NCI-H748 (cell line): ENCODE results near the gene GPC1.
A peak's percentile ranks its signal among the peaks of the same experiment; 100 is the strongest.

Experiments
- DNase-seq: peaks from one replicate; lab custom pipeline; 2025; ENCODE audit not compliant: unreplicated experiment; lab: John Stamatoyannopoulos, UW

GPC1 gene

GRCh38 chr2:240411261-240412160 is 24.0 kb upstream of the GPC1 start:
- DNase-seq = no peak

DNA sequence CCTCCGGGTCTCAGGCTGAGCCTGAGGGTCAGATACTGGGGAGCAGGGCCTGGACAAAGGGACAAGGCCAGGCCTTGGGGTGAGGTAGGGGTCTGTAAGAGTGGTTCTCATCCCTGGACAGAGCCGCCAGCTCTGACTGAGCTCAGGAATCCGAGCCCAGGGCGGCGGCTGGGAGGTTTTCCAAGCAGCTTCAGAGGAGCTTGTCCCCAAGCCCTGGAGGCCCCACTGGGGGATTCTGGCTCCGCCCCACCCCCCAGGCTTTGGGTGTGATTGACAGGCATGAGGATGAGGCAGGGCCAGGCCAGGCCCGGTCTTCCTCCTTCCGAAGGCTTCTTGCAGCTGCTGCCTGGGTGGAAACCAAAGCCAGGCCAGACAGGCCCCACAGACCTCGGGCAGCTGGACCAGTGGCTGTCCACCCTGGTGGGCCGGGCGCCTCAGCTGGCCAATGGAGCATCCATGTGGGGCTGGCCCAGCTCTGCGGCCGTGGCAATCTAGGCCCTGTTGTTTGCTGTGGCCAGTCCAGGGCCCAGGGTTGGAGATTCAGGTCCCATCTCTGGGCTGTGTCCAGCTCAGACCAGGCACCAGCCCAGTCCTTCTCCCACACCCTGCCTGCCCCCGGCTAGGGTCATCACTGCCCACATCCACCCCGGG is 23.1 kb upstream of the GPC1 start:
- no peak for DNase-seq

GRCh38 chr2:240412975-240413812 is 22.3 kb upstream of the GPC1 start:
- DNase-seq = no peak

DNA sequence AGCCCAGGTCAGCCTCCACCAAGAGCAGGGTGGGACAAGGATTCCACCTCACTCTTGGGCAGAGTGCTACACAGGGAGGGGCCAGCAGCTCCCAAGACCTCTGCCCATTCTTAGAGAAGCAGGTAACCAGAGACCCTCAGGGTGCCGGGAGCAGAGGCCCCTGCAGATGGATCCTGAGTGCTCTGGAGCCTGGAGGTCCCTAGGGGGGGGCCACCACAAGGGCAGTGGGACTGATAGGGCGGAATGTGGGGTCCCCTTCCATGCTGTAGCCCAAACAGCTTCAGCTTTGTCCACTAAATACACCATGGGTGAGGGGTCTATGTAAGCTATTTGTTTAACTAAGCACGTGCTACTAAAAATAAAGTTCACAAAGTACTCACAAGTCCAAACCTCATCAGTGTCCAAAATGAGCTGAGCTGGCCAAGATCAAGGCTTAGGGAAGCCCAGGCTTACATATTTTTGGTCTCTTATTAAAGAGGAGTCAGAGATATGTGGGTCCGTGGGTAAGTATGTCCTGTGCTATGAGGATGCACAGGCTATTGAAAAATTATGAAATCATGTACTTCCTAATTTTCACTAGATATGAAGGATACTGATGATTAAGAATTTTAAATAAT is 21.5 kb upstream of the GPC1 start:
- DNase-seq = no peak

DNA sequence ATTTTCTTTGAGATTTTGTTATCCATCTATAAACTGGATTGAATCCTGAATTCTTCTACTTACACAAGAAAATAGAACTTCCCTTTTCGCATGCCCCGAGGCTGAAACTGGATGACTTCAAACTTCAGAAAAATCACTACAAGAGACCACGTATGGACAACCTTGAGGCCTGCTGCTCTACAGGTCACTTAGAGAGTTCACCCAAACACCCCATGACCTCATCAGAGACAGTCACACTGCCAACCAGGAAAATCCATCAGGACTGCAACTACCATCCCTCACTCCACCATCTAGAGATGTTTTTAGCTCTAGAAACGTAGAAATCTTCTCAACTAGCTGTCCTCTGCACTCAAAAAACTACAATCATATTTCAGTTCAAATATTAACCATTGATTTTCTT is 18.6 kb upstream of the GPC1 start:
- no peak for DNase-seq

GRCh38 chr2:240418311-240418710 is 17.2 kb upstream of the GPC1 start:
- no peak for DNase-seq

DNA sequence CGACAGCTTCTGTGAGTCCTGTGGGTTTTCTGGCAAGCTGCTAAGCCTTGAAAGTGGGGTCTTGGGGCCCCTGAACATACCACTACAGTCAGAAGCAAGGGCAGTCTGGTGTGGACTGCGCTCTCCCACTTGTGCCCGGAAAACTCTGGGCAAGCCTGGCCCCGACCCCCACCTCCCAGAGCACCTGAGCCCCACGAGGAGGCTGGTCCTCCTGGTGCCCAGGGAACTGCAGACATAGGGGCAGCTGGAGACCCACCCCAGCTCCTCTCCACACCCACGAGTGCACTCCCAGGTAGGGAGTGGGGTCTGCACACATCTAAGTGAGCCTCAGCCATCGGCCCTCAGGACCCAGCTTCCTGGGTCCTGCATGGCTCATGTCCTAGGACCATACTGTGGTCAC is 16.2 kb upstream of the GPC1 start:
- no peak for DNase-seq

DNA sequence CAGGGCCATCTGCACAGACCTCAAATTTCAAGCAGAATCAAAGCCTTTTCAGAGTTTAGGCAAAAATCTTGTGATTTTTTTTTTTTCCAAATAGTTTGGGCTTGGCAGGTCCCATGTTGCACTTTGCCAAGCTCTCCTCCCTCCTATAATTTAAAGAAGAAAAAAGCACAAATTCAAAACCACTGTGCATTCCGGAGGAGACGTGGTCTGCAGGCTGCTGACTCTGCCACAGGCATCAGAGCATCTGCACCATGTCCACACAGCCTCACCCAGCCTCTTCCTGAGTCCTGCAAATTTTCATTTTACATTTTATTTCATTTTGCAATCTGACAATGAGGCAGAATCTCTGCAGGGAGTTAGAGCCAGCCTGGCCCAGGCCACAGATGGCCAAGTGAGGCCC is 15.7 kb upstream of the GPC1 start:
- no peak for DNase-seq

- DNase-seq = no peak
Observed at GRCh38 chr2:240420206-240421104, 15.0 kb upstream of the GPC1 start.

DNA sequence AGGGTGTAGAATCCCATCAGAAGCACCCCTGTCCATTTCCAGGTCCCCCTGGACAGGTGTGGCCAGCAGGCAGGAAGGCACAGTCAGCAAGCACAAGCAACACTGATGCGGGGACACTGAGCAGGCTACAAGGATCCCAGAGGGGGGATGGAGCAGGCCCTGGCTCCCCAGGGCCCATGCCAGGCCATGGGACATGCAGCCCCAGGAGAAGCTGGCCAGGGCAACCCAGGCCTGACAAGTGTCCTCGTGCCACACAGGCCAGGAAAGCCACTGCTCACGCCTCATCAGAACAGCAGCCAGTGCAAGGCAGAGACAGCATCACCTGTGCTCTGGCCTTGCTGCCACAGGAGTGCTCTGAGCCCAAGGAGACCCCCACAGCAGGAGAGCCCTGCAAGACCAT is 14.1 kb upstream of the GPC1 start:
- DNase-seq = no peak

GRCh38 chr2:240422658-240423329 is 12.7 kb upstream of the GPC1 start:
- no peak for DNase-seq

DNA sequence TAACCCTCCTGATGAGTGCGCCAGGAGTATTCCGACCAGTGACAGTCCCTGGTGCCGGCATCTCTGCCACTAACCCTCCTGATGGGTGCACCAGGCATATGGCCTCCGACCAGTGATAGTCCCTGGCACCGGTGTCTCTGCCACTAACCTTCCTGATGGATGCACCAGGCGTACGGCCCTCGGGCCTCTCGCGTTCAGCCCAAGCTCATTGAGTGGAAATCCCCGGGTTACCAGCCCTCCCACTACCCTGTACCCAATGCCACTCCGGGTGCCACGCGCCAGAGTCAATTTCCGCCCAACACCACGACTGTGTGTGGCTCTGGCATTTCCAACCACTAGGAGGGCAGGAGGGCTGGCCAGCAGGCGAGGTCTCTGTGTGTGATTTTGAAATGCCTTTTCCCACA is 11.7 kb upstream of the GPC1 start:
- no peak for DNase-seq

DNA sequence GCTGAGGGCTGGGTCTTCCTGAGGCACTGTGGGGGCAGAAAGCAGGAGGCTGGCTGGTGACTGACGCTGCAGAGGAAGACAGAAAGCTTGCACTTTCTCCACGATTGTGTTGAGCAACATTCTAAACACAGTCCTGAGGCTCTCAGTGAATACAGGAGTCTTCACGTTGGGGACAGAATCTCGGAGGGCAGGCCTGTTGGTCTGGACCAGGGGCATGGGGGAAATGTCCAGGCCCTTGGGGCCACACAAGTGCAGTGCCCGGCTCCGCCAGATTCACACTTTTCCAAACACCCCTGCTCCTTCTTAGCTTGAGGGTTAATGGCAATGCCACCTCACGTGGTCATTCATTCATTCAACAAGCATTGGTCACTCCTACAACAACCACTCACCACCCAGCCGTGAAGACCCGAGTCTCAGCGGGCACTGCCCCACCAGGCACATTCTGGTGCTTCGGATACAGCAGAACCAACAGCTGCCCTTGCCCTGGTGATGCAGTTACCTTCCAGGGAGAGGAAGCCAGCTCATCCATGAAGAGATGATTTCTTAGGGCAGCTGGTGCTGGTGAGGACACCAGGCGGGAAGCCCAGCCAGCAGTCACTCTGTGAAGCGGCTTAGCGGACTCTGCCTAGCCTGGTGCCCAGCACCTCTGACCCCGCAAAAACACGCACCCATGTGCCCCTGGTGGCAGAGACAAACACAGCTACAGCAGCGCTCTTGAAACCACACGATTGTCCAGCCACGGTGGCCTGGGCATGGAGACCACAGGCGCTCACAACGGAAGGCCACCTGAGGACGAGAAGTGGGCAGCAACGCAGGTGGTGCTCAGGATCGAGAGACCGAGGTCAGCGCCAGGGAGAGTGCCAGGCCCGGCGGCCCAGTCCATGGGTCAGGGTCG is 10.9 kb upstream of the GPC1 start:
- no peak for DNase-seq

- DNase-seq = no peak
Observed at GRCh38 chr2:240425236-240425615, 10.2 kb upstream of the GPC1 start.

DNA sequence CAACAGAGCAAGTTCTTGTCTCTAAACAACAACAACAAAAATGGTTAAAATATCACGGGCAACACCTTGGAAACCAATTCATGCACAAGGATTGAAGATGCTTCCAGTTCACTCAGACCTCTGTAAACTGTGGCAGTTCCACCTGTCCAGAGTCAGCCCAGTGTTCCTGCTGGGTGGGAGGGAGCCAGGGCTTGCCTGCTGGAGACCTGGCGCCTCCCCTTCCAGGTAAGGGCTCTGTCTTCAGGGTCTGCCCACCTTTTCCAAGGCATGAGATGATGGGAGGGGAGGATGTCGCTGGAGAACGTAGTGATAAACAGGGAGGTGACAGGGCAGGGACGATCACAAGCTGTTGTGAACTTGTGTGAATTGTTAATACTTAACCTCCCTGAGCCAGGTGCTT is 9.8 kb upstream of the GPC1 start:
- no peak for DNase-seq

DNA sequence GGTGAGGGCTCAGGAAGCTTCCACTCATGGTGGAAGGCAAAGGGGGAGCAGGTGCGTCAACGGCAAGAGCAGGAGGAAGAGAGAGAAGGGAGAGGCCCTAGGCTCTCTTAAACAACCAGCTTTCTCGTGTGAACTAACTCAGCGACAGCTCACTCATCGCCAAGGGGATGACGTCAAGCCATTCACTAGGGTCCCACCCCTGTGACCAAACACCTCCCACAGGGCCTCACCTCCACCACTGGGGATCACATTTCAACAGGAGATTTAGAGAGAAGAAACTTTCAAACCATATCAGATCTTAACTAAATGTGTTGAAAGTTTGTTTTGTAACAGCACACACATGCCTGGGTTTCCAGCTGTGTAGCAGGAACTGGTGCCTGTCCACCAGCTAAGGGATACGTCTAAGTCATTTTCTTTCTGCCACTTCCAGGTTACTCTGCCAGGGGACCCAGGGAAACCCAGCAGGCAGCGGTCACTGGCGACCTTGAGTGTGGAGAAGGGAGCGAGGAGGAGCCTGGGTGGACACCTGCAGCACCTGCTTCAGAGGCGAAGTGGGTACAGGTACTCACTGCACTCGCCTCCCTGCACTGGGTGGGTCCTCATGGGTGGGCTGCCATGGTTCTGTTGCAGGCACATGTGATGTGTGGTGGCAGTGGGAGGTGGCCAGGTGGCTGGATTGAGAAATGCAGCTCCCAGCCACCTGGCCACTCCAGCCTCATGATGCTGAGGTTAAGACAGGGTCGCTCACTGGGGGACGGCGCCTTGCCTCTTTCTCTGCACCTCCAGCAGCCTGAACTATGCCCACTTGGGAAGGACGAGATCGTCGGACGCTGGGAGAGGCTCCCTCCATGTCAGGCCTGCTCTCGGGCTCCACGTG is 8.4 kb upstream of the GPC1 start:
- DNase-seq = peak; percentile 42

- DNase-seq = no peak
Observed at GRCh38 chr2:240427729-240428128, 7.7 kb upstream of the GPC1 start.

GRCh38 chr2:240428245-240428644 is 7.2 kb upstream of the GPC1 start:
- DNase-seq = no peak
